Activated CD8-positive, alpha-beta T cell treated with anti-CD3 and anti-CD28 coated beads for 36 hours (primary cell): Measurements from ENCODE around the gene CNTNAP2. TPM values are rescaled to one million over a fixed set of nuclear protein-coding genes. Genes with fewer than 3 reads are reported as not detected.

ENCODE experiments used
- ATAC-seq: fragments of 200-7000 bp; cut with Tn5 transposase; one replicate; pipeline ENCODE4 v1.10.0; 2021; ENCODE audit warnings: mild to moderate bottlenecking, moderate library complexity
- CTCF ChIA-PET: fragments of 350-600 bp; sonication (Branson Sonifier 250); formaldehyde crosslinking; loops from one replicate; lab custom pipeline; 2021; ENCODE audit warnings: antibody characterized with exemption; lab: Charles Lee
- POLR2A ChIA-PET: fragments of 350-600 bp; sonication (Branson Sonifier 250); formaldehyde crosslinking; loops from one replicate; lab custom pipeline; 2021; ENCODE audit warnings: antibody characterized with exemption; lab: Charles Lee
- DNase-seq: peaks from one replicate; pipeline ENCODE4 v3.0.0-alpha.2; 2020
- H3K27ac Mint-ChIP-seq: one replicate; pipeline ENCODE4 v1.8.0; 2021; ENCODE audit warnings: mild to moderate bottlenecking, mixed read lengths
- H3K27me3 Mint-ChIP-seq: one replicate; pipeline ENCODE4 v1.8.0; 2021; ENCODE audit warnings: mixed read lengths
- H3K36me3 Mint-ChIP-seq: one replicate; pipeline ENCODE4 v1.8.0; 2021; ENCODE audit warnings: low read depth, mixed read lengths
- H3K4me1 Mint-ChIP-seq: one replicate; pipeline ENCODE4 v1.8.0; 2021; ENCODE audit warnings: low read depth, mixed read lengths
- H3K4me3 Mint-ChIP-seq: one replicate; pipeline ENCODE4 v1.8.0; 2021; ENCODE audit warnings: mild to moderate bottlenecking, moderate library complexity, mixed read lengths
- H3K9me3 Mint-ChIP-seq: one replicate; pipeline ENCODE4 v1.8.0; 2021; ENCODE audit warnings: mixed read lengths
- intact Hi-C: fragments of 100-400 bp; cut with micrococcal nuclease; formaldehyde crosslinking; loops from one replicate; pipeline ENCODE4 v1.10.0; 2022
- total RNA-seq, 2 experiments: library from RNA; stranded (reverse); gene quantifications; one replicate each; pipeline ENCODE4 v1.2.3, GENCODE V29; 2021
- TF ChIP-seq, protein P1 (sequence below): fragments of 200-600 bp; IDR thresholded peaks from one replicate; pipeline ENCODE4 v1.8.0; 2022; ENCODE audit warnings: antibody characterized with exemption, mild to moderate bottlenecking

The CNTNAP2 gene
- total RNA-seq, 2 experiments from 2014 or later: not detected

DNA sequence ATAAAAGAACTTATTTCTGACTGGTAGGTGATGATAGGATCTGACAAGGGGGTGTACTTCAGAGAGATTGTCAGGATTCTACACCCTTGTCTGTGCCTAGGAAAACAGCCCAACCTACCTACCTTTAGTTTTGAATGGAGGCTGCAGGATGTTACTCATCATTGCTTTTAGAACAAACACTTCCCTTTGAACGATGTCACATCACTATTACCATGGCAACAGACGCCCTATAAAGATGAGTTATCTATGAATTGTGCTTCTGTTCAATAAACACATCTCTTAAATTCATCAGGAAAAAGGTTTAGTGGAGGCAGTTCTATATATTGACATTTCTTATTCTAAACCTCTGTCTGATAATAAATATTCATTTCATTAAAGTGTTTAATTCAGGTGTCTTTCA is 362.4 kb downstream of the CNTNAP2 start:
- Mint-ChIP-seq H3K9me3 (peaks cover 10% of the 10 kb centered on the region), H3K27me3 (no peaks in the 10 kb centered on the region), H3K4me3 (no peak overlapping the region), H3K36me3 (no peaks in the 10 kb centered on the region), H3K4me1 (no peaks in the 10 kb centered on the region), H3K27ac (no peak overlapping the region)
- intact Hi-C loops: no loop called here
- POLR2A ChIA-PET: no interaction called here
- CTCF ChIA-PET: no interaction called here
- DNase-seq (no peak), ATAC-seq (no peak)
- TF ChIP-seq, protein P1, sequence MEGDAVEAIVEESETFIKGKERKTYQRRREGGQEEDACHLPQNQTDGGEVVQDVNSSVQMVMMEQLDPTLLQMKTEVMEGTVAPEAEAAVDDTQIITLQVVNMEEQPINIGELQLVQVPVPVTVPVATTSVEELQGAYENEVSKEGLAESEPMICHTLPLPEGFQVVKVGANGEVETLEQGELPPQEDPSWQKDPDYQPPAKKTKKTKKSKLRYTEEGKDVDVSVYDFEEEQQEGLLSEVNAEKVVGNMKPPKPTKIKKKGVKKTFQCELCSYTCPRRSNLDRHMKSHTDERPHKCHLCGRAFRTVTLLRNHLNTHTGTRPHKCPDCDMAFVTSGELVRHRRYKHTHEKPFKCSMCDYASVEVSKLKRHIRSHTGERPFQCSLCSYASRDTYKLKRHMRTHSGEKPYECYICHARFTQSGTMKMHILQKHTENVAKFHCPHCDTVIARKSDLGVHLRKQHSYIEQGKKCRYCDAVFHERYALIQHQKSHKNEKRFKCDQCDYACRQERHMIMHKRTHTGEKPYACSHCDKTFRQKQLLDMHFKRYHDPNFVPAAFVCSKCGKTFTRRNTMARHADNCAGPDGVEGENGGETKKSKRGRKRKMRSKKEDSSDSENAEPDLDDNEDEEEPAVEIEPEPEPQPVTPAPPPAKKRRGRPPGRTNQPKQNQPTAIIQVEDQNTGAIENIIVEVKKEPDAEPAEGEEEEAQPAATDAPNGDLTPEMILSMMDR: no peak

DNA sequence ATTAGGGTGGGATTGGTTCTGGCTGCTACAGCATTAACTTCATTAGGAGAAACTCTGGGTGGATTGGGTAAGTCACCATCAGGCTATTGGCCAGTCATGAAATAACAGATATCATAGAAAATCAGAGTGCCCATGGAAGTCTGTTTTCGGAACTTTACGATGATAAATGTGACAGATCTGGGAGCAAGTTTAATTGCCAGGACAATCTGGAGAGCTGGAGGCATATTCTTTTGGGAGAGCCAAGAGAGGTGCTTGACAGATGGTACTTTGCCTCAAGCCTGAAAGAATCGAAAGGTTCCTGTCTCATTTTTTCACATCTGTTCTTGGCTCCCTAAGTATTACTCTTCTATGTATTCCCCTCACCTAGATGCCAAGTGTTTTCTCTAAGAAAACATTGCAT is 369.9 kb downstream of the CNTNAP2 start:
- H3K9me3 Mint-ChIP-seq: peaks cover 5% of the 10 kb centered on the region
- TF ChIP-seq, protein P1: no peak
- ChIA-PET CTCF (no interaction called here), POLR2A (no interaction called here)
- H3K4me1 Mint-ChIP-seq: no peaks in the 10 kb centered on the region
- intact Hi-C loops: no loop called here
- no peak overlapping the region for H3K4me3 Mint-ChIP-seq
- ATAC-seq (no peak), DNase-seq (no peak)
- H3K27ac Mint-ChIP-seq: no peak overlapping the region
- H3K27me3 Mint-ChIP-seq: no peaks in the 10 kb centered on the region
- no peaks in the 10 kb centered on the region for H3K36me3 Mint-ChIP-seq

DNA sequence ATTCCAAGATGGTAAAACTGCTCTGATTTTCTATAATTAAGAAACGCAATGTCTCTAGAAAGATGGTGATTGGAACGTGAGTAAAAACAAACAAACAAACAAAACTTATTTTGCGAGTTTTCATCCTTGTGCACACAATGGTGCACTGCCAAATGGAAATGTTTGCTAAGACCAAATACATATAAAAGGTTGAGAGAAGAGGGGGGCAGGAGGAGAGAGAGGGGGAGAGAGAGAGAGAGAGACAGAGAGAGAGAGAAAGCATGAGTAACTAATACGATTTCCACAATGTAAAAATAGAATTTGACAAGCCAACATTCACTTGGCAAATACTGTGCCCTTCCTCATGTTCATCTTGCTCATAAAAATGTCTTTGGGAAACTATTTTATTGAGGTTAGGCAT is 375.4 kb downstream of the CNTNAP2 start:
- Mint-ChIP-seq H3K4me1 (no peaks in the 10 kb centered on the region), H3K27me3 (no peaks in the 10 kb centered on the region), H3K9me3 (peaks cover 16% of the 10 kb centered on the region), H3K27ac (no peak overlapping the region), H3K36me3 (no peaks in the 10 kb centered on the region), H3K4me3 (no peak overlapping the region)
- CTCF ChIA-PET: no interaction called here
- intact Hi-C loops: no loop called here
- POLR2A ChIA-PET: no interaction called here
- TF ChIP-seq, protein P1: no peak
- ATAC-seq (no peak), DNase-seq (no peak)

DNA sequence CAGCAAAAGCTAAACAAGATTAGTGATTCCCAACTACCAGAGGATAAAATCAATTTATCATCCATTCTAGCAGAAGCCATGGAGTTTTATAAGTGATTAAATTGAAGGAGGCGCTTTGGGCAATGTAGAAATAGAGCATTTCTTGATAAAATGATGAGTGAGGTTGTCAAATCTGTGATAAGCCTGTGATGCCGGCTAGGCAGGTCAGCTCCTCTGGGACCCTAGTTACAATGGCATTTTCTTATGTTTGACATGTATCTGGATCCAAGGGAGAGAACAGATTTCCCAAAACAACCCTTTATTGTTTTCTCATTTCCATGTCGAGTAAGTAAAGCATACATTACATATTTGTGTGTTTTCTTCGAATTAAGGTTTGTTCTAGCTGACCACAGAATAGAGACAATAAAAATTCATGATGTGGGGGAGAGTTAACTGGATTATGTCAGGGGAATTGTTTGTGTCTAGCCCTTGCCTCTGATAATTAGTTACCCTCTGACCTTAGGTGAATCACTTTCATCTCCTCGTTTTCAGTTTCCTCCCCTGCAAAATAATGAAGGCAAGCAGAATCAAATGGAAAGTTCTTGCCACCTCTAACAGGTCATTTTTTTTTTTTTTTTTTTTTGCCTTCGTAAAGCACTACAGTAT is 378.5 kb downstream of the CNTNAP2 start:
- CTCF ChIA-PET: no interaction called here

DNA sequence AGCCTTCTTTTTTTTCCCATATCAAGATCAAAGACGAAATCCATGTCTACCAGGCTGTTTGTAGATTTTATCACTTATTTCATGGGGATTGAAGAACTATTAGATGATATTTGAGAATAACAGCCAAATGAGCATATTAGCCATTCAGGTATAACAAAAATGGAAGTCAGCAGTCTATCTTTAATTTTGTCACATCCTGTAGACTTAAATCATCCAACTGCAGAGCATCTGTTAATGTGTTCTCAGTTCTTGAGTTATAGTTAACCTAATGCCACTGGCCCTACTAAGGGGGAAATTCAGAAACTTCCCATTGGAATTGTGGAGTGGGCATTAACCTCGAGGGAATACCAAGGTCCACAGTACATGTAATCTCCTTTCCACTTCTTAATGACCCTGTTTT is 380.1 kb downstream of the CNTNAP2 start:
- ChIA-PET POLR2A (no interaction called here), CTCF (no interaction called here)
- Mint-ChIP-seq H3K4me1 (no peaks in the 10 kb centered on the region), H3K4me3 (no peak overlapping the region), H3K27me3 (no peaks in the 10 kb centered on the region), H3K27ac (no peak overlapping the region), H3K9me3 (peaks cover 13% of the 10 kb centered on the region), H3K36me3 (no peaks in the 10 kb centered on the region)
- TF ChIP-seq, protein P1: no peak
- intact Hi-C loops: no loop called here
- DNase-seq (no peak), ATAC-seq (no peak)

More for the DNA sequence above, 378.5 kb downstream of the CNTNAP2 start:
- H3K27me3 Mint-ChIP-seq: no peaks in the 10 kb centered on the region
- TF ChIP-seq, protein P1: no peak
- no peaks in the 10 kb centered on the region for H3K4me1 Mint-ChIP-seq
- POLR2A ChIA-PET: no interaction called here
- H3K36me3 Mint-ChIP-seq: no peaks in the 10 kb centered on the region
- no peak for ATAC-seq
- H3K9me3 Mint-ChIP-seq: peaks cover 13% of the 10 kb centered on the region
- intact Hi-C loops: no loop called here
- H3K27ac Mint-ChIP-seq: no peak overlapping the region
- H3K4me3 Mint-ChIP-seq: no peak overlapping the region
- no peak for DNase-seq
